ENCODE results near the gene SLC10A7.

SLC10A7 gene

DNA sequence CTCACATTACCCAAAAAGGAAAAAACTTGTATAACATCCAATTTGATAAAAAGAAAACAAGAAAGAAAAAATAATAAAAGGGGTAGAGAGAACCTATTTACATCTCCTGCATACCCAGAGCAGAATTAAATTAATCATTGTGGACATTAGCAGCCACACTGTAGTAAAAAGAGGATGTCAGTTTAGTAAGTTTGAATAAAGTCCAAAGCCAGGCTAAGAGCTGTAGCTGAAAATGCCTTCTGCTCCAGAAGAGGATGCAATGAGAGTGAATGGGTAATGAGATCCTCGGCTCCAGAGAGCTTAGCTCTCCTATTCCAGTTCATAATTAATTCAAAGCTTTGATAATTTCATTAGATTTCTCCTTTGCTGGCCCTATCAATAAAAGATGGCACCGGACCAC is 78.2 kb downstream of the SLC10A7 start:
- no peak for DNase-seq
- Mint-ChIP-seq H3K27me3 (no peaks in the 10 kb centered on the region), H3K4me3 (no peak overlapping the region), H3K36me3 (peaks cover 22% of the 10 kb centered on the region in 2 donors), H3K4me1 (no peaks in the 10 kb centered on the region), H3K27ac (no peak overlapping the region), H3K9me3 (peaks cover 2 to 8% of the 10 kb centered on the region in 2 donors)
- ATAC-seq (replicated peaks): no peak

DNA sequence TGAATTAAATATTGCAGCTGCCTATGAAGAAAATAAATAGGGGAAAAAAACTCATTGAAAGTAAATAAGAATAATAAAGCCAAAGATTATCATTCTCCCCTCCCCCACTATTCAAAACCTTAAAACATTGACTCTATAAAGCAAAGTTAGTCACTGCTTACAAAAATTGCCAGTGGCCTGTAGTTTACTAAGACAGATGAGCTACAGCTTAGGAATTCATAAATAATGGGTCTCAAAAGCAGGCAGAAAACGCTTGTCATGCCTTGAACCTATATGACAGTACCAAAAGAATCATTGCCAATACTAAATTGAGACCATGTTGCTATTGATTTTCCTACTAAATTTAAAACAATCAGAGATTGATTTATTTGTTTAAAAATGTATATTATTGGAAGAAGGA is 78.9 kb downstream of the SLC10A7 start:
- H3K9me3 Mint-ChIP-seq: peaks cover 2 to 8% of the 10 kb centered on the region in 2 donors
- peaks cover 22% of the 10 kb centered on the region in 2 donors for H3K36me3 Mint-ChIP-seq
- no peak for DNase-seq
- ATAC-seq (replicated peaks): no peak
- H3K27ac Mint-ChIP-seq: no peak overlapping the region
- H3K27me3 Mint-ChIP-seq: no peaks in the 10 kb centered on the region
- no peaks in the 10 kb centered on the region for H3K4me1 Mint-ChIP-seq
- H3K4me3 Mint-ChIP-seq: no peak overlapping the region

DNA sequence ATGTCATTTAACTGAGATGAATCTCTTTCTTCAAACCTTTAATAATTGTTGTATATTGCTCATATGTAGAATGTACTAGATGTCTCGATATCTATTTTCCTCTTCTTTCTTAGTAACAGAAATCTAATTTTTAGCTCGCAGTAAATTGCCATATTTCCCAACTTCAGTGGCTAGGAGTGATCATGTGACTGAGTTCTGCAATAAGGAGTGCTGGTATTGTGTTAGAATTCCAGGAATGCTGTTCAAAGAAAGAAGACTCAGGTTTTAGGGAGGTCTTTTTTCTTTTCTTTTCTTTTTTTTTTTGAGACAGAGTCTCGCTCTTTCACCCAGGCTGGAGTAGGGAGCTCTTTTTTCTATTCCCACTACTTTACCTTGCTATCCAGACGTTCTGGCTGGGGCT is 81.7 kb downstream of the SLC10A7 start:
- H3K4me3 Mint-ChIP-seq: no peak overlapping the region
- H3K27ac Mint-ChIP-seq: no peak overlapping the region
- no peaks in the 10 kb centered on the region for H3K9me3 Mint-ChIP-seq
- H3K27me3 Mint-ChIP-seq: no peaks in the 10 kb centered on the region
- H3K36me3 Mint-ChIP-seq: peaks cover 8 to 10% of the 10 kb centered on the region in 2 donors
- no peaks in the 10 kb centered on the region for H3K4me1 Mint-ChIP-seq
- no peak for DNase-seq
- ATAC-seq (replicated peaks): no peak

DNA sequence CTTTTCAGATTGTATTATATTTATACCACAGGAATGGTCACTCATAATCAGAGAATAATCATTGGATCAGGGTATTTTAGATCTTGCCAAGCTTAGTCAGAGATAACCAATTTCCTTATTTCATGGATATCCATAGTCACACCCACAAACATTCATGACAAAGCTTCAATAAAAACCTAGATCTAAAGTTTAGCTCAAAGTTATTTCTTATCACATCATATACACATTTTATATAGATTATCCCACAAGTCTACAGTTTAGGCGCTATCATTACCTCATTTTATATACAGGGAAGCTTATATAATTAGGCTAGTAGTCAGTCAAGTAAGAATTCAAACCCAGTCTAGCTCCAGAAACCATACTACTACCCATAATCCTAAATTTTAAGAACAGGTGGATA is 82.3 kb downstream of the SLC10A7 start:
- Mint-ChIP-seq H3K36me3 (peaks cover 7 to 9% of the 10 kb centered on the region in 2 donors), H3K27ac (no peak overlapping the region), H3K9me3 (no peaks in the 10 kb centered on the region), H3K27me3 (no peaks in the 10 kb centered on the region), H3K4me1 (no peaks in the 10 kb centered on the region), H3K4me3 (no peak overlapping the region)
- ATAC-seq (replicated peaks) (no peak), DNase-seq (no peak)

DNA sequence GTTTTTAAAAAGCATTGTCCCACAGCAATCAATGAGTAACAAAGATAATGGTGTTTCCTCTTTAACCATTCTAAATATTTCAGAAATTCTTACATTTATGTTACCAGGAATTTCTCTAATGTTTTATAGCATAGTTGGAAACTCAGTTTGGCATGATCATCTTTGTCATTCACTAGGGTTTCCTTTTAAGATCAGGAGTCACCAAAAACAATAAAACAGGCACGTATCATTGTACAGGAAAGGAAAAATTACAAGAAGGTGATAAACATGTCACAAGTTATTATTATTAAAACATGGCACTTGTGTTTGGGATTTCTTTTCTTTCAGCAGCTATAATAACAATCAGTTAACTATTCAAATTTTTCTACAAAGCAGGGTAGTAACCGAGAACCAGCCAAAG is 84.0 kb downstream of the SLC10A7 start:
- no peaks in the 10 kb centered on the region for H3K9me3 Mint-ChIP-seq
- no peaks in the 10 kb centered on the region for H3K27me3 Mint-ChIP-seq
- DNase-seq (no peak), ATAC-seq (replicated peaks) (no peak)
- H3K4me1 Mint-ChIP-seq: no peaks in the 10 kb centered on the region
- no peak overlapping the region for H3K4me3 Mint-ChIP-seq
- peaks cover 7 to 9% of the 10 kb centered on the region in 2 donors for H3K36me3 Mint-ChIP-seq
- H3K27ac Mint-ChIP-seq: no peak overlapping the region

DNA sequence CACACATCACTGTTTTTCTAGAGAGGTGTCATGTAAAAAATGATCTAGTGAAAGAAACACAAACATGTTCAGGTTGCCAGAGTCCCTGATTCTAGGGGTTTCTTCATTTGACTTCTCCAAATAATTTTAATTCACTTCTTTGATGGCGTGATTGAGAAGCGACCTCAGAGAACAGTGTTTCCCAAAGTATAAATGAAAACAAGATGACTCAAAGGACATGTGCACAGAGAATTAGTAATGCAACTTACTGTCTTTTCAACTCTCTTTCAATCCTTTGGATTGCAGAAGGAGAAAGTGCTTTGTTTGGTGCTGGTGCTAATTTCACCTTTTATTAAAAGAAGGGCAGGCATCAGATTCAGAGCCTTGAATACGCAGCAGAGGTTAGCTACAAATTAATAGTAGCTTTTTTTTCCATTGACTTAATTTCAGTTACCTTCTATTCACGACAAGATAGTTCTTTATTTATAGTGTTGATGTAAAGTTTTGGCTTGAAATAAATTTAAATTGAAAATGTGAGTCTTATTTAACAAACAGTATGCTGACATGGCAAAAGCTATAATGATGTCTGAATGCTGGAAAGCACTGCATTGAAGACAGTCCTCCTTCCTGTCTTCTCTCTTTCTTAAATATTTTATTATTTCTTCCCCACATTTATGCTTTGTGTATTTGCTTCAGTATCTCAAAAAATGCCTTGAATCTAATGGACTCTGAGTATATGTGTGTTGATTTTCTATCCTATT is 85.1 kb downstream of the SLC10A7 start:
- Mint-ChIP-seq H3K27me3 (no peaks in the 10 kb centered on the region), H3K4me3 (no peak overlapping the region), H3K9me3 (no peaks in the 10 kb centered on the region), H3K36me3 (peaks cover 8 to 13% of the 10 kb centered on the region in 2 donors), H3K27ac (no peak overlapping the region), H3K4me1 (no peaks in the 10 kb centered on the region)
- no peak for ATAC-seq (replicated peaks)
- no peak for DNase-seq

DNA sequence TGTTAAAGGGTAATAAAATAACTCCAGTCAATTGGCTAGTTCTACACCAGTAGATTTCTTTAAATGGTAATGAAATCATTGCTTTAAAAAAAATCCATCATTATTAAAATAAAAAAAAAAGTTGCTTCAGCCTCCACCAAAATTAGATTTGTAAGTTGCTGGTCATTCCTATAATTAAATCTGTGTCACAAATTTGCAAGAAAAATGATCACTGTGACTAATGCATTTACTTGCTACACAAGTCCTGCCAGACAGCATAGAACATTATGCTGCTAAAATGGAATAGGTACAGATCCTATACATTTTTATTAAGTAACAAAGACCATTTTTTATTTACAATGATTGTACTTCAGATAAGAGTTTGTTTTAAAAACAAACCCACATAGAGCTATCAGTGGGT is 85.8 kb downstream of the SLC10A7 start:
- Mint-ChIP-seq H3K4me1 (no peaks in the 10 kb centered on the region), H3K27me3 (no peaks in the 10 kb centered on the region), H3K36me3 (peaks cover 8 to 13% of the 10 kb centered on the region in 2 donors), H3K9me3 (no peaks in the 10 kb centered on the region), H3K27ac (no peak overlapping the region), H3K4me3 (no peak overlapping the region)
- DNase-seq (no peak), ATAC-seq (replicated peaks) (no peak)

DNA sequence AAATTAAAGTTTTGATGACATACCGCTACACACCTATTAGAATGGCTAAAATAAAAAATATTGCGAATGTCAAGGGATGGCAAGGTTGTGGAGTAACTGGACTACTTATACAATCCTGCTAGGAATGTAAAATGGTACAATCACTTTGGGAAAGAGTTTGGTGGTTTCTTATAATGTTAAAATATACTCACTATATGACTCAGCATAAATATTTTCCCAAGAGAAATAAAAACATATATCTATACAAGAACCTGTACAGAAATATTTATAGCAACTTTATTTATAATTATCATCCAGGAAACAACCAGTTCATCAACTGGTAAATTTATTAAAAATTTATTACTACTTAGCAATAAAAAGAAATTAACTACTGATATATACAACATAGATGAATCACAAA is 89.7 kb downstream of the SLC10A7 start:
- Mint-ChIP-seq H3K4me1 (no peaks in the 10 kb centered on the region), H3K36me3 (peaks cover 2 to 4% of the 10 kb centered on the region in 2 donors), H3K27ac (no peak overlapping the region), H3K4me3 (no peak overlapping the region), H3K27me3 (no peaks in the 10 kb centered on the region), H3K9me3 (no peaks in the 10 kb centered on the region)
- ATAC-seq (replicated peaks) (no peak), DNase-seq (no peak)

DNA sequence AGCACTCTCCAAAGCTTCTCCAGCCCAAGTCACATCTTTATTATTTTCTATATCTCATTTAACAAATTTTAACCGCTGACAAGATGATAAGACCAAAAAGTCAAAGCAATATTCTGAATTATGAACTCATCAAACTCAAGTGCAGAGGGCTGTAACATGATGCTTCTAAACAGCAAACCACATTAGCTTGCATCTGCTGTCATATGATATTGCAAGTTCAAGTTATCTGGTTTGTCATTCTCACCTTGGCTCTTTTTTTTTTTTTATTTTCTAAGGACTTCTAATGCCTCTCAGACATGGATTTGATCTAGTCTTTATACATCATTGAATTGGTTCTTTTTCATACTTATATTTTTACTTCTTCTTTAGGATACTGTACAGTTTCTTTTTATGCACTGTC is 93.4 kb downstream of the SLC10A7 start:
- peaks cover 2 to 6% of the 10 kb centered on the region in 2 donors for H3K36me3 Mint-ChIP-seq
- no peaks in the 10 kb centered on the region for H3K27me3 Mint-ChIP-seq
- no peak overlapping the region for H3K27ac Mint-ChIP-seq

DNA sequence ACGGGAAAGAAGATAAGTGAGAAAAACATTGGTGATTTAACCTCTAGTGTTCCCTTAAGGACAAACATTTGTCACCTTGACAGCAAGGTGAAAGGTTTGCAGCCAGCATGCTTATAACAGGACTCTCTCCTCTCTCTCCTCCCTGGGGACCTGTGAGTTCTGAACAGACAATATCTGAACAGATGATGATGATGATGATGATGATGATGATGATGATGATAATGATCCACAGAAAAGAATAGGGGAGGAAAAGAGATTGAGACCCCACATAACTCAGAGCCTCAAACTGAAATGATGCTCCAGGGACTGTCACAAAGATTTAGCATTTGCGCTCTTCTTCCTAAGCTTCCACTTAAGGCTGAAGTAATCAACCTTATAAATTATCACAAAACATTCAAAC is 103.9 kb downstream of the SLC10A7 start:
- no peak for ATAC-seq (replicated peaks)
- DNase-seq: no peak
- Mint-ChIP-seq H3K4me3 (no peak overlapping the region), H3K4me1 (no peaks in the 10 kb centered on the region), H3K36me3 (peaks cover 0 to 8% of the 10 kb centered on the region in 2 donors), H3K27me3 (no peaks in the 10 kb centered on the region), H3K9me3 (no peaks in the 10 kb centered on the region), H3K27ac (no peak overlapping the region)

More for the DNA sequence above, 93.4 kb downstream of the SLC10A7 start:
- DNase-seq: no peak
- Mint-ChIP-seq H3K4me1 (no peaks in the 10 kb centered on the region), H3K9me3 (no peaks in the 10 kb centered on the region), H3K4me3 (no peak overlapping the region)
- ATAC-seq (replicated peaks): no peak

DNA sequence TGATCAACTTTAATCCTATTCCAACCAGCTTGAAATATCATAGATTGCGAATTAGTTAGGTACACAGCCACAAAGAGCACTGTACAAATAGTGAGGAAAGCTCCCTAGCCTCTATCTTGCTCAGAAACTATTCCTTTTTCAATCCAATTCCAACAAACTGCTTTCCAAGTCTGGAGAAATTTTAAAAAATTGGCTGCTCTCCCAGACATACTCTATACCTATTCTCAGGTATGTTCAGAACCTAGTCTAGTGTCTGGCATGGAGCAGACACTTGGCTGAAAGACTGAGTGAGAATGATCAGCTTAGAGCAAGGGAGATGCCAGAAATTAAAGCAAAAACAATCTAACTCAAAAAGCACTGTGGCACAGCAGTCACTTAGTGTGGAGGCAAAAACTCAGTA is 105.9 kb downstream of the SLC10A7 start:
- H3K27ac Mint-ChIP-seq: no peak overlapping the region
- DNase-seq: no peak
- H3K9me3 Mint-ChIP-seq: no peaks in the 10 kb centered on the region

DNA sequence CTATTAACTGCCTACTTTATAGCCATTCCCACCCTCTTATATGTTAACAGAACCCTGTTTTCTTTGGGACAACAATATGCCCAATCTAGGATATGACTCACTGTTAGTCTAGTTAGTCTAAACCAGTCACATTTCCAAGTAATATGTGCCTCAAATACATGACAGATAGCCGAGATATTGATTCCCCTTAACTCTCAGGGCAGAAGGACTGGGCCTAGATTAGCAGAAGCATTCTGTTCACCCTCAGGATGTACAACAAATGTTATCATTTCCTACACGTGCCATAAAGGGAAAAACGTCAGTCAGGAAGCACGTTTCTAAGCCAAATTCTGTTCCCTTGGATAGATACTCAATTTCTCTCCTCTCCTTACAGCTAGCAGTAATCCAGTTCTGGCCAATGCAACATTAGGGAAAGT is 114.1 kb downstream of the SLC10A7 start:
- H3K27ac Mint-ChIP-seq: no peak overlapping the region
- no peaks in the 10 kb centered on the region for H3K4me1 Mint-ChIP-seq
- DNase-seq (no peak), ATAC-seq (replicated peaks) (no peak)
- no peaks in the 10 kb centered on the region for H3K9me3 Mint-ChIP-seq
- peaks cover 0 to 3% of the 10 kb centered on the region in 2 donors for H3K36me3 Mint-ChIP-seq
- H3K27me3 Mint-ChIP-seq: no peaks in the 10 kb centered on the region
- H3K4me3 Mint-ChIP-seq: no peak overlapping the region

More for the DNA sequence above, 105.9 kb downstream of the SLC10A7 start:
- H3K4me3 Mint-ChIP-seq: no peak overlapping the region
- no peaks in the 10 kb centered on the region for H3K27me3 Mint-ChIP-seq
- no peaks in the 10 kb centered on the region for H3K4me1 Mint-ChIP-seq
- H3K36me3 Mint-ChIP-seq: peaks cover 3 to 8% of the 10 kb centered on the region in 2 donors
- no peak for ATAC-seq (replicated peaks)

DNA sequence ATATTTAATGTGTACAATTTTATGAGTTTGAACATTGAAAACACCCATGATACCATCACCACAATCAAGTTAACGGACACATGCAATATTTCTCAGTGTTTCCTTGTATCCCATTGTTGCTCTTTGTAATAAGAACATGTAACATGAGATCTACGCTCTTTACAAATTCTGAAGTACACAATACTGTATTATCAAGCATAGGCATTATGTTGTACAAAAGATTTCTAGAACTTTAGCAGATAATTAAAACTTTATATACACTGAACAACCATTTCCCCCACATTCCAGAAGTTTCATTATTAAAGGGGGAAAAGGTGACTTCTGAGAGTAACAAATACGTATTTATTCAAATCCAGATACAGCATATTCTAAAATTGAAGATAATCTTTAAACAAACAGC is 114.5 kb downstream of the SLC10A7 start:
- Mint-ChIP-seq H3K9me3 (no peaks in the 10 kb centered on the region), H3K4me3 (no peak overlapping the region), H3K4me1 (no peaks in the 10 kb centered on the region), H3K36me3 (peaks cover 0 to 3% of the 10 kb centered on the region in 2 donors), H3K27ac (no peak overlapping the region), H3K27me3 (no peaks in the 10 kb centered on the region)
- DNase-seq: no peak
- ATAC-seq (replicated peaks): no peak

DNA sequence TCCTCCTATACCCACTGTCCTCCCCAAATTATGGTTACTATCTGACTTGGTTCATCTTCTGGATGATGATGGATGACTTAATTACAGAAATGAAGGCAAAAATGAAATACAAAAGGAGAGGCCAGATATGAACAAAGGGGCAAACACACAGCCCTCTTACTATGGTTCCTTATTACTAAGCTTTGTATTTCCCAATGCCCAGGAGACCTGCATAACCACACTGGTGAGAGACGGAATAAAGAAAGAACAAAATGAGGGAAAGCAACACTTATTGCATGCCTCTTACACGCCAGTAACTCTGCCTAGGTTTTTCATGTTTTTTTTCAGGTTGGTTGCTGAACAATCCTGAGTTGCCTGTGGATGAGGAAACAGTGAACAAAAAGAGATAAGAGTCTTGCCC is 120.5 kb downstream of the SLC10A7 start:
- no peak overlapping the region for H3K27ac Mint-ChIP-seq
- H3K4me3 Mint-ChIP-seq: no peak overlapping the region
- ATAC-seq (replicated peaks): no peak
- no peak for DNase-seq
- no peaks in the 10 kb centered on the region for H3K27me3 Mint-ChIP-seq
- no peaks in the 10 kb centered on the region for H3K4me1 Mint-ChIP-seq
- H3K36me3 Mint-ChIP-seq: no peaks in the 10 kb centered on the region
- no peaks in the 10 kb centered on the region for H3K9me3 Mint-ChIP-seq

DNA sequence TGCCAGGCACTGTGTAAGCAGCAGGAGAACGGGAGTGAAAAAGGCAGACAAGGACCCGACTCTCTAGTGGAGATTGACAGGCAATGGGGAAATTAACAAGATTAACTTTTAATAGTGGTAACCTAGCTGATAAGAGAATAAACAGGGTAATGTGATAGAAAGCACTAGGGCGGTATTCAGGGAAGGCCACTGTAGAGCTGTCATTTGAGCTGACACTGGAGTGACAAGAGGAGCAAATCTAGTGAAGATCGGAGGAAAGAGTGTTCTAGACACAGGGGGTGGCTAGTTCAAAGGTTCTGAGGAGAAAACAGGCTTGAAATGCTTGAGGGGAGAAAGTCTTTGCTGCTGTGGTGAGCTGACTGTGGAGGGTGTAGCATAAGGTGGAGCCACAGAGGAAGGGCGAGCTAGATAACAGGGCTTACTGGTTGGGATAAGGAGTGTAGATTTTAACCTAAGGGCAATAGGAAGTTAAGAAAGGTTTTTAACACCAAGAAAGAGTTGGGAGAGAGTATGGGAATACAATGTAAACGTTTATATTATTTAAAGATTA is 122.8 kb downstream of the SLC10A7 start:
- ATAC-seq (replicated peaks) (no peak), DNase-seq (no peak)
- Mint-ChIP-seq H3K9me3 (no peaks in the 10 kb centered on the region), H3K27ac (no peak overlapping the region), H3K4me3 (no peak overlapping the region), H3K4me1 (no peaks in the 10 kb centered on the region), H3K36me3 (no peaks in the 10 kb centered on the region), H3K27me3 (no peaks in the 10 kb centered on the region)
